Activated CD4-positive, alpha-beta T cell treated with anti-CD3 and anti-CD28 coated beads, Interleukin-2, amount 10 ng/mL, durations not matched to agents 7 days and 5 days (primary cell): ENCODE measurements around the gene IL1R2. TPM values are rescaled to one million over a fixed set of nuclear protein-coding genes. Genes with fewer than 3 reads are reported as not detected.

Experiments used
- CTCF ChIA-PET: fragments of 350-600 bp; sonication (Branson Sonifier 250); formaldehyde crosslinking; loops from one replicate; lab custom pipeline; 2021; ENCODE audit warnings: antibody characterized with exemption; lab: Charles Lee
- POLR2A ChIA-PET: fragments of 350-600 bp; sonication (Branson Sonifier 250); formaldehyde crosslinking; loops from one replicate; lab custom pipeline; 2021; ENCODE audit warnings: antibody characterized with exemption; lab: Charles Lee
- DNase-seq: peaks from one replicate; pipeline ENCODE4 v3.0.0-alpha.2; 2020
- H3K27ac Mint-ChIP-seq: one replicate; pipeline ENCODE4 v1.8.0; 2021; ENCODE audit warnings: mild to moderate bottlenecking, moderate library complexity, mixed read lengths
- H3K27me3 Mint-ChIP-seq: one replicate; pipeline ENCODE4 v1.8.0; 2021; ENCODE audit warnings: mixed read lengths
- H3K36me3 Mint-ChIP-seq: one replicate; pipeline ENCODE4 v1.8.0; 2021; ENCODE audit warnings: low read depth, mixed read lengths
- H3K4me1 Mint-ChIP-seq: one replicate; pipeline ENCODE4 v1.8.0; 2021; ENCODE audit warnings: mixed read lengths
- H3K4me3 Mint-ChIP-seq: one replicate; pipeline ENCODE4 v1.8.0; 2021; ENCODE audit warnings: mild to moderate bottlenecking, moderate library complexity, mixed read lengths
- H3K9me3 Mint-ChIP-seq: one replicate; pipeline ENCODE4 v1.8.0; 2021; ENCODE audit warnings: mixed read lengths
- total RNA-seq, 2 experiments: library from RNA; stranded (reverse); gene quantifications; one replicate each; pipeline ENCODE4 v1.2.3, GENCODE V29; 2021

IL1R2 gene
- total RNA-seq, 2 experiments from 2014 or later, result 0.50 to 0.52 TPM

DNA sequence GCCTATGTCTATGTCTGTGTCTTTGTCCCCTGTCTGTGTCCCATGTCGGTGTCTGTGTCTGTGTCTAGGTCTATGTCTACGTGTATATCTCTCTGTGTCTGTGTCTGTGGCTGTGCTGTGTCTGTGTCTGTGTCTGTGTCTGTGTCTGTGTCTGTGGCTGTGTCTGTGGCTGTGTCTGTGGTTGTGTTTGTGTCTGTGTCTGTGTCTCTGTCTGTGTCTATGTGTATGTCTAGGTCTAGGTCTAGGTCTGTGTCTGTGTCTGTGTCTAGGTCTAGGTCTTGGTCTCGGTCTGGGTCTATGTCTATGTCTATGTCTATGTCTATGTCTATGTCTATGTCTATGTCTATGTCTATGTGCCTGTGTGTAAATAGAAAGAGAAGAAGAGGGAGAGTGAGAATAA lies 11.9 kb downstream of the IL1R2 start:
- H3K36me3 Mint-ChIP-seq, result no peaks in the 10 kb centered on the region
- no peak for DNase-seq
- CTCF ChIA-PET, result interaction anchor here (1.2 to 6.0 kb wide), 2 partner anchors 16 to 237 kb away, joined by 5 to 25 read pairs; no protein-coding TSS in a partner anchor
- H3K4me1 Mint-ChIP-seq, result peaks cover 28% of the 10 kb centered on the region
- H3K27me3 Mint-ChIP-seq, result no peaks in the 10 kb centered on the region
- POLR2A ChIA-PET, result no interaction called here
- H3K4me3 Mint-ChIP-seq, result no peak overlapping the region
- H3K9me3 Mint-ChIP-seq, result no peaks in the 10 kb centered on the region
- no peak overlapping the region for H3K27ac Mint-ChIP-seq

DNA sequence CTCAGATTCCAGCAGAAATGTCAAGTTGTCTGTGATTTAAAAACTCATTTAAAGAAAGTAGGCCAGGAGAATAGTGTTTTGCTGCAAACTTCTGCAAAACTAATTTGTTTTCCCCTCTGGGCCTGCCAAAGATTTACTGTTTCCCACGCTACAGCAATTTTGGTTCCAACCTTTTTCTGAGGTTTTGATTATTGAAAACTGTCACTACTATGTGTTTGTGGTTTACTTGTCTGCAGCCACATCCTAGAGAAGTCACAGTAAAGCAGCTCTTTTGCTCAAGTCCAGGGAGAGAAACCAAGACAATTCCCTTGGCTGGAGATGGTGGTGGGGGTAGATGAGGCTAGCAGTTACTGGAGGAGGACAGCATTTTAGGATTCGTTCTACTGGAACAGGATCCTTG lies 12.8 kb downstream of the IL1R2 start:
- Mint-ChIP-seq H3K4me1 (peaks cover 20% of the 10 kb centered on the region), H3K27me3 (no peaks in the 10 kb centered on the region), H3K36me3 (no peaks in the 10 kb centered on the region), H3K9me3 (no peaks in the 10 kb centered on the region), H3K4me3 (no peak overlapping the region), H3K27ac (no peak overlapping the region)
- DNase-seq, result no peak
- CTCF ChIA-PET, result interaction anchor here (0.6 to 6.0 kb wide), 8 partner anchors 10 to 691 kb away, joined by 3 to 25 read pairs (median 4); no protein-coding TSS in a partner anchor
- POLR2A ChIA-PET, result no interaction called here

DNA sequence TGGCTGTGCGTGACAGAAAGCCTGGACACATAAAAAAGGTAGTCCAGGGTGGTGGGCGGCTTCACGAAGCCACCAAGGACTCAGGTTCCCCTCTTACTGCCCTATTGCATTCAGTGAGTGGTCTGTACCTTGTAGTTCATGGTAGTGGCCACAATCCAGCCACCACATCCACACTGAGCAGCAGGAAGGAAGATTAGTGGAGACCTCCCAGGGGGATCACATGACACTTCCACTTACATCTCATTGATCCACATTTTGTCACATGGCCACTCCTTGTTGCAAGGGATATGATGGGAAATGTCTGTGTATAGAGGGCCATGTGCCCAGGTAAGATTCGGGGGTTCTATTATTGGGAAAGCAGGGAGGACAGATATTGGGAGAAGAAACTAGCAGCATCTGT lies 13.7 kb downstream of the IL1R2 start:
- Mint-ChIP-seq H3K27ac (no peak overlapping the region), H3K9me3 (no peaks in the 10 kb centered on the region), H3K4me1 (peaks cover 15% of the 10 kb centered on the region), H3K27me3 (no peaks in the 10 kb centered on the region), H3K4me3 (no peak overlapping the region), H3K36me3 (no peaks in the 10 kb centered on the region)
- ChIA-PET POLR2A (no interaction called here), CTCF (interaction anchor here (0.8 to 6.0 kb wide), 10 partner anchors 9 to 404 kb away, joined by 3 to 25 read pairs (median 4); no protein-coding TSS in a partner anchor)
- no peak for DNase-seq

DNA sequence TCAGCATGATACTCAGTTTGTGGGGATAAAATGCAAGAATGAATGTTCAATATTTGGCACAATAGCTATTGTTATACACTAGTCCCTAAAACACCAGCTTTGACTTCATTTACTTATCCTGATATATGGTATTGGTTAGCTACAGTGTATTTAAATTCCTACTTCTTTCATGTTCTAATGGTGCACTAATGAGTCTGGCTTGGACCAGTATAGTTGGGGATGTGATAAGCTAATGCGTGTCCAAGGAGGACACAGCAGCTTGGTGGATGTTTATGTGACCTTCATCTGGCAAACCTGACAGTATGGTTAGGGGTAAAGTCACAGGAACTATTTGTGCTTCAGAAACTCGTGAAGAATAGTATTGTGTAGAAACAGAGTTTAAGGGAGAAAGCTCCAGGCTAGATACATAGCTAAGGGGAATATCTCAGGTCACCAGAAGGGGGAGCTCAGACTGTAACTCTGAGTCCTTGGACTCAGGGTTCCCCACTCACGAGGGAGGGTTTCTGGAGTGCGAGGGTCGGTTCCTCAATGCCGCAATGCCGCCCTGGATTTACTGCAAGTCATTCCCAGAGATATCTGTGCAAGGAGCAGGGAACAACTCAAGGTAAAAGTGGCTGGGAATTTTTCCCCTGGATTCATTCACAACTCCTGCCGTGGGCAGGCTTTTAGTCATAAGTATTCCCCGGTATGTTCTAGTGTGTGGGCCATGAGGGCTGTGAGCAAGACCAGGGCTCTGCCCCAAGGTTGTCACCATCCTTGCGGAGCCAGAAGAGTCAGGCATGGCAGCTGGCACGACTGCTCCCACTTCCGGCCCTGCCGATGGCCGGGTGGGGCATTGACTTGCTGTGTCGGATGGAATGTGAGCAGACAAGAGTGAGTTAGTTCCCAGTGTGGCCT lies 14.5 kb downstream of the IL1R2 start:
- no peak overlapping the region for H3K4me3 Mint-ChIP-seq

DNA sequence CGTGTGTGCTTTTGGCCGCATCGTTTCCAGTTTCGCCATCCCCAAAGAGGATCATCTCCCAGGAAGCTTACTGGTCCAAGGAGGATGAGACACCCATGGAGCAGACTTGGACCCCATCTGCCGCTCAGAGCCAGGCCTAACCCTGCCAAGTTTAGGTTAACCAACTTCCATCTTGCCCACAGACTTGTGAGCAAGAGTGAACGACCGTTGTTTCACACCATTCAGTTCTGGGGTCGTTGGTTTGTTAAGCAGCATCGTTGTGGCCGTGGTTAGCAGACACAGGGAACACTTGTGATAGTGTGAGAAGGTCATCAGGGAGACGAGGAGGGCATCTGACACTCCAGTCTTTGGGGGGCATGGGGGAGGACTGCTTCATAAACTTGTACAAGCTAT lies 15.1 kb downstream of the IL1R2 start:
- POLR2A ChIA-PET, result no interaction called here
- H3K27me3 Mint-ChIP-seq, result no peaks in the 10 kb centered on the region
- H3K36me3 Mint-ChIP-seq, result peaks cover 3% of the 10 kb centered on the region
- no peak overlapping the region for H3K4me3 Mint-ChIP-seq
- DNase-seq, result no peak
- CTCF ChIA-PET, result interaction anchor here (0.9 to 6.0 kb wide), 11 partner anchors 12 to 441 kb away, joined by 3 to 25 read pairs (median 5); partner anchors contain the start of gene IL18R1
- H3K9me3 Mint-ChIP-seq, result no peaks in the 10 kb centered on the region
- H3K27ac Mint-ChIP-seq, result no peak overlapping the region
- H3K4me1 Mint-ChIP-seq, result peaks cover 10% of the 10 kb centered on the region

More for the DNA sequence above, 14.5 kb downstream of the IL1R2 start:
- ChIA-PET POLR2A (no interaction called here), CTCF (interaction anchor here (0.8 to 6.0 kb wide), 16 partner anchors 8 to 442 kb away, joined by 3 to 25 read pairs (median 4); partner anchors contain the start of gene IL18R1)
- Mint-ChIP-seq H3K4me1 (peaks cover 14% of the 10 kb centered on the region), H3K27ac (no peak overlapping the region), H3K36me3 (peaks cover 3% of the 10 kb centered on the region), H3K9me3 (no peaks in the 10 kb centered on the region), H3K27me3 (no peaks in the 10 kb centered on the region)
- peak; percentile 47 for DNase-seq

DNA sequence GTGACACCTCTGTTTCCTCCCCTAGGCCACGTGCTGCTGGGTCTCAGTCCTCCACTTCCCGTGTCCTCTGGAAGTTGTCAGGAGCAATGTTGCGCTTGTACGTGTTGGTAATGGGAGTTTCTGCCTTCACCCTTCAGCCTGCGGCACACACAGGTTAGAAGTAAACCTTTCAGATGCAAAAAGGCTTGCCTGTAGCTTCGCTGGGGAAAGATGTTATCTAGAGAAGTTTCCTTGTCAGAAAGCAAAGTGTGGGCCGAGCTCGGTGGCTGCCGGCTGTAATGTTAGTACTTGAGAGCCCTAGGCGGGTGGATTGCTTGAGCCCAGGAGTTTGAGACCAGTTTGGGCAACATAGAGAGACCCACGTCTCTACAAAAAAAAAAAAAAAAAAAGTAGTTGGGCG lies 16.7 kb downstream of the IL1R2 start:
- H3K27me3 Mint-ChIP-seq, result no peaks in the 10 kb centered on the region
- DNase-seq, result no peak
- no peak overlapping the region for H3K4me3 Mint-ChIP-seq
- ChIA-PET POLR2A (no interaction called here), CTCF (interaction anchor here (1.5 to 6.0 kb wide), 3 partner anchors 12 to 232 kb away, joined by 3 to 25 read pairs (median 5); no protein-coding TSS in a partner anchor)
- H3K9me3 Mint-ChIP-seq, result peaks cover 6% of the 10 kb centered on the region
- peaks cover 6% of the 10 kb centered on the region for H3K36me3 Mint-ChIP-seq
- H3K4me1 Mint-ChIP-seq, result peaks cover 11% of the 10 kb centered on the region
- no peak overlapping the region for H3K27ac Mint-ChIP-seq

DNA sequence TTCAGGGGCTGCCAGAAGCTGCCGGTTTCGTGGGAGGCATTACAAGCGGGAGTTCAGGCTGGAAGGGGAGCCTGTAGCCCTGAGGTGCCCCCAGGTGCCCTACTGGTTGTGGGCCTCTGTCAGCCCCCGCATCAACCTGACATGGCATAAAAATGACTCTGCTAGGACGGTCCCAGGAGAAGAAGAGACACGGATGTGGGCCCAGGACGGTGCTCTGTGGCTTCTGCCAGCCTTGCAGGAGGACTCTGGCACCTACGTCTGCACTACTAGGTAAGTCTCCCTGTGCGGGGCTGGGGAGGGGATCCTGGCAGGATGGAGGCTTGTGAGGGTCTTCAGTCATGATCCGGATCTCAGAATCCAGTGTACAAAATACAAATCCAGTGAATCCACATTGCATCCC lies 17.8 kb downstream of the IL1R2 start:
- Mint-ChIP-seq H3K9me3 (peaks cover 10% of the 10 kb centered on the region), H3K27me3 (no peaks in the 10 kb centered on the region), H3K27ac (no peak overlapping the region), H3K4me1 (peaks cover 11% of the 10 kb centered on the region), H3K4me3 (no peak overlapping the region), H3K36me3 (peaks cover 6% of the 10 kb centered on the region)
- CTCF ChIA-PET, result interaction anchor here (6.0 kb wide), 1 partner anchor 231 kb away, joined by 25 read pairs; no protein-coding TSS in a partner anchor
- POLR2A ChIA-PET, result no interaction called here
- no peak for DNase-seq

DNA sequence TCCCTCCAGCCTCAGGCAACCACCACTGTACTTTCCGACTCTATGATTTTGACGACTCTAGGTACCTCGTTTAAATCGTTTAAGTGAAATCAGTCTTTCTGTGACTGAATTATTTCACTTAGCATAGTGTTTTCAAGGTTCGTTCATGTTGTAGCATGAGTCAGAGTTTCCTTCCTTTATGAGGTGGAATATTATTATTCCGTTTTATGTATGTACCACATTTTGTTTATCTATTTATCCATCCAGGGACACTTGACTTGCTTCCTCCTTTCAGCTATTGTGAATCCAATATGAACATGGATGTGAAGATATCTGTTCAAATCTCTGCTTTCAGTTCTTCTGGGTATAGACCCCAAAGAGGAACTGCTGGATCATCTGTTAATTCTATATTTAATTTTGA lies 19.1 kb downstream of the IL1R2 start:
- H3K9me3 Mint-ChIP-seq, result peaks cover 10% of the 10 kb centered on the region
- POLR2A ChIA-PET, result no interaction called here
- peaks cover 11% of the 10 kb centered on the region for H3K4me1 Mint-ChIP-seq
- H3K27me3 Mint-ChIP-seq, result no peaks in the 10 kb centered on the region
- DNase-seq, result no peak
- H3K36me3 Mint-ChIP-seq, result peaks cover 6% of the 10 kb centered on the region
- no peak overlapping the region for H3K4me3 Mint-ChIP-seq
- no peak overlapping the region for H3K27ac Mint-ChIP-seq
- CTCF ChIA-PET, result interaction anchor here (0.6 to 1.4 kb wide), 4 partner anchors 10 to 229 kb away, joined by 3 to 10 read pairs (median 4); no protein-coding TSS in a partner anchor

DNA sequence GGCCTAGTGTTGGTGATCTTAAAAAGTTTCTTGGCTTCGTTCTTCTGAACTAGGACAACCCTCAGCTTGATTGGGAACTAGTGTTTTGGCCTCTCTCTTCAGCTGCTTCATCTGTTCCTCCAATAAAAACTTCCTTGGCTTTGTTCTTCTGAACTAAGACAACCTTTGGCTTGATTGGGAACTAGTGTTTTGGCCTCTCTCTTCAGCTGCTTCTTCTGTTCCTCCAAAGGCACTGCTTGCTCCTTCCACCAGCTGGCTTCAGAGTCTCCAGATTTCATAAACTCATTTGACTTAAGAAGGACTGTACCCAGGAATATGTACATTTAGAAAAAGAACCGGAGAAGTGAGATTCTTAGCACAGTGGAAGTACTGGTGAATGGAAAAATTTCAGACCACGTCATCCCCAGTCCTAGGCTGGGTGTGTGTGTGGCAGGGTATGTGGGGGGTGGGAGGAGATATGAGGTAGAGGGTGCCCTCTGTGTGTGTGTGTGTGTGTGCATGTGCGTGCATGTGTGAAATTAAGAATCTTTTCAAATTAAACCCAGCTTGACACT lies 20.4 kb downstream of the IL1R2 start:
- POLR2A ChIA-PET, result no interaction called here
- Mint-ChIP-seq H3K27me3 (no peaks in the 10 kb centered on the region), H3K36me3 (peaks cover 6% of the 10 kb centered on the region), H3K4me3 (no peak overlapping the region), H3K9me3 (peaks cover 10% of the 10 kb centered on the region), H3K27ac (no peak overlapping the region), H3K4me1 (peaks cover 7% of the 10 kb centered on the region)
- DNase-seq, result no peak
- CTCF ChIA-PET, result interaction anchor here (1.2 to 3.4 kb wide), 3 partner anchors 11 to 15 kb away, joined by 3 to 11 read pairs (median 4); no protein-coding TSS in a partner anchor

DNA sequence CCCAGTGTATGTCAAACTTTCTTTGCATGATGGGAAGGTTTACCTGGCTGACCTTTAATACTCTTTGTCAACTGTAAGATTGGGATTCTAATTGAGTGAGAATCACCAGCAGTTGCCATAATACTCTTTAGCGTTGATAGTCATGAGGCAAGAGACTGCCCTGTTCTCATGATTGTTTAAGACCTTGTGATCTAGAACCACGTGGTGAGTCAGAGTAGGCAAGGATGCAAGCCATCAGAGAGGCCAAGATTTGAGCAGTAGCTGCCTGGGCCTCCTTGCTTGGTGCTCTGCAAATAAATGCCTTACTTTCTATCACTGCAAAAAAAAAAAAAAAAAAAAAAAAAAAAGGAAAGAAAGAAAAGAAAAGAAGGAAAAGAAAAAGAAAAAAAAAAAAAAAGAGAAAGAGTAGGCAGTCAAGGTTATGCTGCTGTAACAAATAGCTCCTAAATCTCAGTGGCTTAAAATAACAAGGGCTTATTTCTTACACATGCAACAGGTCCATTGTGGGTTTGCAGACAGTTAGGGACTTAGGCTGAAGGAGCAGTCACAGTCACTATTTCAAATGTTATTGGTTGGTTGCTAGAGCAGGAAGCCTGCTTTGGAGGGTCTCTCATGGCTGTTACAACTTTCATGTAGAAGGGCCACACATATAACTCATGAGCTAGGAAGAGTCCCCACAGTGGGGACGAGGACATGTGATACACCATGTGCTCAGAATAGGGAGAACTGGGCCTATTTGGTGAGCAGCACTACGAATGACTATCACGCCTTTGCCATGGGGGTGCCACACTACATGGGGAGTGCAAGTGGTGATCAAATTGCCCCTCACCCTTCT lies 21.7 kb downstream of the IL1R2 start:
- DNase-seq, result no peak
- H3K27ac Mint-ChIP-seq, result no peak overlapping the region
- ChIA-PET POLR2A (interaction anchor here (0.6 to 0.7 kb wide), 2 partner anchors 237 to 283 kb away, joined by 4 to 8 read pairs; no protein-coding TSS in a partner anchor), CTCF (interaction anchor here (0.6 to 3.4 kb wide), 8 partner anchors 14 to 226 kb away, joined by 3 to 11 read pairs (median 4); no protein-coding TSS in a partner anchor)
- peaks cover 6% of the 10 kb centered on the region for H3K36me3 Mint-ChIP-seq
- no peaks in the 10 kb centered on the region for H3K27me3 Mint-ChIP-seq
- H3K4me1 Mint-ChIP-seq, result peaks cover 7% of the 10 kb centered on the region
- H3K9me3 Mint-ChIP-seq, result peaks cover 10% of the 10 kb centered on the region
- no peak overlapping the region for H3K4me3 Mint-ChIP-seq

DNA sequence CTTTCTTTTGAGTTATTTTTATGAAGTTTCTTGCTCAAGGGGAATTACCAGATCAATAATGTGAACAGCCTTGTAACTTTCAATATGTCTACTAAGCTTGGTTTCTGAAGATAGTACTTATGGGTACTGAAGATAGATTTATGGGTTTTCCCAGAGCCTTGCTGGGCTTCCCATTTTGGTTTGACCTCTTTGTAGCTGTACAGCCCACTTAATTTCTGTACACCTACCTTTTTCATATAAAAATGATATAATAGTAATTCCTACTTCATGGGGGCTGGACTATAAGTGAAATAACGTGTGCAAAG lies 22.2 kb downstream of the IL1R2 start:
- H3K4me1 Mint-ChIP-seq, result peaks cover 7% of the 10 kb centered on the region
- ChIA-PET POLR2A (interaction anchor here (0.7 kb wide), 1 partner anchor 237 kb away, joined by 8 read pairs; no protein-coding TSS in a partner anchor), CTCF (interaction anchor here (1.0 to 3.4 kb wide), 5 partner anchors 13 to 227 kb away, joined by 3 to 11 read pairs (median 4); no protein-coding TSS in a partner anchor)
- no peak for DNase-seq
- H3K27me3 Mint-ChIP-seq, result no peaks in the 10 kb centered on the region
- peaks cover 6% of the 10 kb centered on the region for H3K36me3 Mint-ChIP-seq
- H3K27ac Mint-ChIP-seq, result no peak overlapping the region
- H3K4me3 Mint-ChIP-seq, result no peak overlapping the region
- peaks cover 10% of the 10 kb centered on the region for H3K9me3 Mint-ChIP-seq

DNA sequence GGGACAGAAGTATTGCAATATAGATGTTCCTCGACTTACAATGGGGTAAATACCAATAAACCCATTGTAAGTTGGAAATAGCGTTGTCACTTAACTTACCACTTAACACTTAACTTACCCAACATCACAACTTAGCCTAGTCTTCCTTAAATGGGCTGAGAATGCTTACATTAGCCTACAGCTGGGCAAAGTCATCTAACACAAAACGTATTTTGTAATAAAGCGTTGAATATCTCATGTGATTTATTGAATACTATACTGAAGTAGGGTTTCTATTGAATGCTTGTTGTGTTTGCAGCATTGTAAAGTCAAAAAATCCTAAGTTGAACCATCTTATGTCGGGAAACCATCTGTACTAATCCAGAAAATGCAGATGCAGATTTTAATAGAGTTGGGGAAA lies 23.6 kb downstream of the IL1R2 start:
- DNase-seq, result no peak
- Mint-ChIP-seq H3K4me1 (peaks cover 9% of the 10 kb centered on the region), H3K27me3 (no peaks in the 10 kb centered on the region), H3K9me3 (peaks cover 10% of the 10 kb centered on the region), H3K27ac (no peak overlapping the region), H3K36me3 (peaks cover 6% of the 10 kb centered on the region), H3K4me3 (no peak overlapping the region)
- CTCF ChIA-PET, result no interaction called here
- POLR2A ChIA-PET, result no interaction called here
